GM12878 (cell line): ENCODE results near the gene CRISP2. TPM values are rescaled to one million over a fixed set of nuclear protein-coding genes. Genes with fewer than 3 reads are reported as not detected.
"Not testable (repeated sequence)": the region's sequence is repeated elsewhere in the genome, so short reads cannot be mapped to it uniquely, and the experiment has no call there.

Experiments used
- ATAC-seq: fragments of 200-7000 bp; cut with Tn5 transposase; 3 replicates; pipeline ENCODE4 v1.9.1; 2020; ENCODE audit warnings: mild to moderate bottlenecking, moderate library complexity
- BruUV-seq: library from RNA; stranded (reverse); fragments of 400-500 nt; replicated peaks from 2 replicates; lab custom pipeline; 2021; lab: Mats Ljungman, UMichigan
- CTCF ChIA-PET: fragments of 300-600 bp; sonication (Branson Sonifier 250); formaldehyde crosslinking; extraction: SDS; loops from one replicate; lab custom pipeline; 2021; ENCODE audit warnings: inconsistent platforms; lab: Yijun Ruan, JAX
- POLR2A ChIA-PET: fragments of 350-600 bp; formaldehyde crosslinking; extraction: SDS; loops from one replicate; lab custom pipeline; 2021; ENCODE audit warnings: inconsistent platforms; lab: Charles Lee
- RAD21 ChIA-PET: fragments of 300-600 bp; sonication (Branson Sonifier 250); formaldehyde crosslinking; loops from one replicate; lab custom pipeline; 2023; ENCODE audit warnings: antibody characterized with exemption; ENCODE audit not compliant: unreplicated experiment; lab: Charles Lee
- SMC1A ChIA-PET: fragments of 300-600 bp; sonication (Branson Sonifier 250); formaldehyde crosslinking; loops from one replicate; lab custom pipeline; 2023; ENCODE audit not compliant: unreplicated experiment, uncharacterized antibody; lab: Charles Lee
- DNase-seq: peaks from one replicate; pipeline ENCODE4 v3.0.0-alpha.2; 2011; ENCODE audit warnings: low read depth, low spot score
- FAIRE-seq: peaks from 3 replicates; lab custom pipeline; 2011; peaks lifted over from hg19 to GRCh38; lab: Jason Lieb, UNC
- H2AFZ ChIP-seq: 2 replicates; pipeline ENCODE4 v1.6.0; 2011; ENCODE audit warnings: low read depth, low read length, control low read depth; ENCODE audit not compliant: control insufficient read depth
- H3K27ac ChIP-seq: 2 replicates; pipeline ENCODE4 v1.5.1; 2011; ENCODE audit warnings: control low read depth; ENCODE audit not compliant: control insufficient read depth, insufficient read depth
- H3K27me3 ChIP-seq, 2 experiments: replicated peaks in 1 of 2; 2 replicates each; pipeline versions ENCODE4 v1.6.0 to v1.6.1; 2011; ENCODE audit warnings: low read length in 1 of 2; ENCODE audit not compliant: control insufficient read depth in 2 of 2, insufficient read depth in 2 of 2
- H3K36me3 ChIP-seq, 2 experiments: 2 replicates each; pipeline ENCODE4 v1.5.1; 2011; ENCODE audit warnings: low read length in 1 of 2; ENCODE audit not compliant: control insufficient read depth in 2 of 2, insufficient read depth in 2 of 2
- H3K4me1 ChIP-seq: 2 replicates; pipeline ENCODE4 v1.6.1; 2011; ENCODE audit warnings: mild to moderate bottlenecking, low read length, moderate library complexity, mixed read lengths; ENCODE audit not compliant: control insufficient read depth, insufficient read depth
- H3K4me2 ChIP-seq: 2 replicates; pipeline ENCODE4 v1.6.0; 2011; ENCODE audit warnings: control low read depth; ENCODE audit not compliant: control insufficient read depth, insufficient read depth
- H3K4me3 ChIP-seq: fragments of 200-600 bp; sonication (generic); 2 replicates; pipeline ENCODE4 v1.5.1; 2016
- H3K79me2 ChIP-seq: 2 replicates; pipeline ENCODE4 v1.6.0; 2011; ENCODE audit warnings: low read length; ENCODE audit not compliant: control insufficient read depth, insufficient read depth
- H3K9ac ChIP-seq: 2 replicates; pipeline ENCODE4 v1.8.0; 2011; ENCODE audit warnings: low read length, control low read depth, mixed read lengths; ENCODE audit not compliant: control insufficient read depth, insufficient read depth
- H3K9me3 ChIP-seq: replicated peaks from 3 replicates; pipeline ENCODE4 v1.5.1; 2011; ENCODE audit warnings: mild to moderate bottlenecking, low read length; ENCODE audit not compliant: control insufficient read depth, insufficient read depth
- H4K20me1 ChIP-seq: 2 replicates; pipeline ENCODE4 v1.6.0; 2011; ENCODE audit not compliant: control insufficient read depth, insufficient read depth
- BMI1 ChIP-seq: fragments of 450-650 bp; IDR thresholded peaks from 2 replicates; pipeline ENCODE4 v1.6.1; 2016; ENCODE audit warnings: mild to moderate bottlenecking, moderate library complexity, borderline replicate concordance
- CREM ChIP-seq: IDR thresholded peaks from 2 replicates; pipeline ENCODE4 v1.6.1; 2014; ENCODE audit warnings: antibody characterized with exemption, low read depth
- RELA ChIP-seq: fragments of 450-650 bp; IDR thresholded peaks from 2 replicates; pipeline ENCODE4 v1.8.0; 2014; ENCODE audit warnings: borderline replicate concordance; ENCODE audit not compliant: partially characterized antibody
- RELB ChIP-seq: fragments of 450-650 bp; IDR thresholded peaks from 2 replicates; pipeline ENCODE4 v1.6.1; 2017; ENCODE audit warnings: low read depth, mild to moderate bottlenecking, moderate library complexity
- RUNX3 ChIP-seq: IDR thresholded peaks from 2 replicates; pipeline ENCODE4 v1.6.1; 2012; ENCODE audit warnings: low read length, inconsistent platforms
- SIX5 ChIP-seq: IDR thresholded peaks from 2 replicates; pipeline ENCODE4 v1.6.1; 2011; ENCODE audit warnings: mild to moderate bottlenecking, low read depth, low read length, moderate library complexity; ENCODE audit not compliant: severe bottlenecking
- SKIL ChIP-seq: fragments of 450-650 bp; IDR thresholded peaks from 2 replicates; pipeline ENCODE4 v1.6.1; 2017; ENCODE audit warnings: mild to moderate bottlenecking, low read depth, inconsistent platforms; ENCODE audit not compliant: poor library complexity, severe bottlenecking
- SRF ChIP-seq, 2 experiments: IDR thresholded peaks; 2 replicates each; pipeline ENCODE4 v1.6.1; 2011; ENCODE audit warnings: low read depth in 2 of 2, low read length in 2 of 2, mild to moderate bottlenecking in 1 of 2, moderate library complexity in 1 of 2
- TCF7 ChIP-seq: IDR thresholded peaks from 2 replicates; pipeline ENCODE4 v1.6.1; 2014; ENCODE audit warnings: antibody characterized with exemption, borderline replicate concordance
- YBX1 ChIP-seq: fragments of 450-650 bp; IDR thresholded peaks from 2 replicates; pipeline ENCODE4 v1.6.1; 2016; ENCODE audit warnings: antibody characterized with exemption
- ZBED1 ChIP-seq: IDR thresholded peaks from 2 replicates; pipeline ENCODE4 v1.6.1; 2016; ENCODE audit warnings: borderline replicate concordance
- WGBS: methylation state at CpG from one replicate; pipeline ENCODE4 v1.1.6; 2016; ENCODE audit warnings: low lambda C conversion rate; ENCODE audit not compliant: insufficient replicate concordance, insufficient coverage; ENCODE audit errors: missing lambda C conversion rate; 5-methylcytosine and 5-hydroxymethylcytosine counted together
- in situ Hi-C: fragments of 300-500 bp; cut with MboI; formaldehyde crosslinking; loops from 9 replicates; pipeline ENCODE4 v1.14.3; 2018; ENCODE audit warnings: mixed read lengths
- intact Hi-C: fragments of 100-400 bp; cut with micrococcal nuclease; formaldehyde crosslinking; loops from one replicate; pipeline ENCODE4 v1.14.2; 2022; ENCODE audit not compliant: unreplicated experiment
- polyA plus RNA-seq, 11 experiments: library from polyadenylated mRNA; depleted of rRNA in 4 of 11; unstranded in 6 of 11; stranded (reverse) in 5 of 11; fragments of >200 nt; fragmentation: Nextera tagmentation in 4 of 11; fragmentation: Illumina TruSeq in 1 of 11; extraction: Ambion mirVana in 4 of 11; extraction: Trizol in 1 of 11; gene quantifications; 1 replicate in 1 of 11; 2 replicates in 10 of 11; pipeline versions ENCODE4 v1.2.1 to v1.2.3, GENCODE V29; 2011 to 2016; ENCODE audit warnings: inconsistent platforms in 2 of 11, missing spikeins in 2 of 11, low read depth in 1 of 11
- total RNA-seq, 4 experiments: library from RNA; depleted of rRNA in 3 of 4; stranded (reverse); fragments of >200 nt in 3 of 4; fragmentation: Illumina TruSeq in 1 of 4; extraction: Trizol in 1 of 4; gene quantifications; 2 replicates each; pipeline versions ENCODE4 v1.2.1 to v1.2.3, GENCODE V29; 2013 to 2021

CRISP2 gene
- total and polyA plus RNA-seq, 10 of the 15 experiments (the other 5 are each of a cell fraction or from before 2014, with no cell fraction given), result not detected

GRCh38 chr6:49664817-49665216, 48.5 kb downstream of the CRISP2 start:
- Histone ChIP-seq H3K79me2 (no peaks in the 10 kb centered on the region), H3K4me2 (no peak overlapping the region), H3K9ac (no peak overlapping the region), H3K36me3 (no peaks in the 10 kb centered on the region), H4K20me1 (no peaks in the 10 kb centered on the region), H3K4me1 (no peaks in the 10 kb centered on the region), H3K27ac (no peak overlapping the region), H2AFZ (no peak overlapping the region), H3K9me3 (no peaks in the 10 kb centered on the region), H3K4me3 (no peak overlapping the region), H3K27me3 (no peaks in the 10 kb centered on the region)
- no peak for DNase-seq
- ATAC-seq, result no peak
- ChIA-PET RAD21 (no interaction called here), SMC1A (interaction anchor here (1.0 kb wide), 1 partner anchor 125 kb away, joined by 3 read pairs; no protein-coding TSS in a partner anchor), CTCF (no interaction called here), POLR2A (no interaction called here)
- FAIRE-seq, result no peak
- intact Hi-C loops (loop anchor here (5.0 kb wide), 1 partner anchor 42 kb away; no protein-coding TSS in a partner anchor), in situ Hi-C loops (no loop called here)
- TF ChIP-seq SKIL, result no peak
- no peak for TF ChIP-seq SIX5
- TF ChIP-seq SRF (IDR thresholded peaks at IDR 0.05; ENCODE audit: low read depth in 2 of 2, low read length in 2 of 2), result no peak
- no peak for TF ChIP-seq BMI1
- no peak for TF ChIP-seq ZBED1
- TF ChIP-seq RELB, result no peak
- TF ChIP-seq RELA, result no peak
- no peak for TF ChIP-seq TCF7
- no peak for TF ChIP-seq YBX1
- no peak for TF ChIP-seq RUNX3
- no peak for TF ChIP-seq CREM
- WGBS, result 55% methylated on average over 3 of the region's 3 CpGs
- no TSS peak for BruUV-seq

GRCh38 chr6:49664054-49664453, 49.3 kb downstream of the CRISP2 start:
- H4K20me1 ChIP-seq, H3K4me2 ChIP-seq, H3K4me3 ChIP-seq, H3K27me3 ChIP-seq, H3K27ac ChIP-seq, in situ Hi-C loops, RAD21 ChIA-PET, FAIRE-seq, POLR2A ChIA-PET, H3K9me3 ChIP-seq, CTCF ChIA-PET, DNase-seq, H3K79me2 ChIP-seq, BruUV-seq, H3K36me3 ChIP-seq, ATAC-seq, intact Hi-C loops, H3K4me1 ChIP-seq, H2AFZ ChIP-seq, H3K9ac ChIP-seq: not testable (repeated sequence)
- 0% methylated on average over 1 of the region's 1 CpG for WGBS
- SMC1A ChIA-PET, result interaction anchor here (1.0 kb wide), 1 partner anchor 126 kb away, joined by 3 read pairs; no protein-coding TSS in a partner anchor
